H9 (cell line): ENCODE measurements around the gene DLGAP4. TPM values are rescaled to one million over a fixed set of nuclear protein-coding genes. Genes with fewer than 3 reads are reported as not detected.

ENCODE experiments used
- DNase-seq: peaks from one replicate; pipeline ENCODE4 v3.0.0-alpha.2; 2017
- H2AFZ ChIP-seq: one replicate; pipeline ENCODE4 v1.6.1; 2013; ENCODE audit warnings: mild to moderate bottlenecking, low read length, control low read depth, moderate library complexity
- H2AK5ac ChIP-seq: 2 replicates; pipeline ENCODE4 v1.6.1; 2013; ENCODE audit warnings: low read length, control low read depth, mixed read lengths; ENCODE audit not compliant: insufficient read length
- H2BK120ac ChIP-seq: one replicate; pipeline ENCODE4 v1.6.1; 2013; ENCODE audit warnings: low read depth, mild to moderate bottlenecking, low read length, control low read depth, inconsistent platforms; ENCODE audit not compliant: poor library complexity, severe bottlenecking
- H2BK12ac ChIP-seq: 2 replicates; pipeline ENCODE4 v1.6.1; 2013; ENCODE audit warnings: low read length, control low read depth, mixed read lengths, low read depth; ENCODE audit not compliant: insufficient read length
- H2BK15ac ChIP-seq: 2 replicates; pipeline ENCODE4 v1.6.1; 2013; ENCODE audit warnings: low read depth, low read length, control low read depth
- H2BK20ac ChIP-seq: one replicate; pipeline ENCODE4 v1.6.1; 2013; ENCODE audit warnings: low read depth, mild to moderate bottlenecking, low read length, control low read depth, inconsistent platforms; ENCODE audit not compliant: poor library complexity, severe bottlenecking
- H2BK5ac ChIP-seq: 2 replicates; pipeline ENCODE4 v1.6.1; 2013; ENCODE audit warnings: low read length, control low read depth, mixed read lengths; ENCODE audit not compliant: insufficient read length
- H3K14ac ChIP-seq: 2 replicates; pipeline ENCODE4 v1.6.1; 2013; ENCODE audit warnings: low read length, control low read depth; ENCODE audit not compliant: insufficient read depth
- H3K18ac ChIP-seq: 2 replicates; pipeline ENCODE4 v1.6.1; 2013; ENCODE audit warnings: low read depth, mild to moderate bottlenecking, mixed read lengths, low read length, control low read depth; ENCODE audit not compliant: insufficient read length
- H3K23ac ChIP-seq: 2 replicates; pipeline ENCODE4 v1.6.1; 2013; ENCODE audit warnings: low read length, control low read depth, mixed read lengths, low read depth; ENCODE audit not compliant: insufficient read length
- H3K23me2 ChIP-seq: 2 replicates; pipeline ENCODE4 v1.6.1; 2013; ENCODE audit warnings: low read depth, mild to moderate bottlenecking, mixed read lengths, low read length, control low read depth; ENCODE audit not compliant: insufficient read length, poor library complexity, severe bottlenecking
- H3K27ac ChIP-seq: 2 replicates; pipeline ENCODE4 v1.5.1; 2013; ENCODE audit warnings: low read length, control low read depth, mixed read lengths, low read depth; ENCODE audit not compliant: insufficient read length
- H3K27me3 ChIP-seq: 2 replicates; pipeline ENCODE4 v1.6.1; 2013; ENCODE audit warnings: low read length, control low read depth, inconsistent platforms; ENCODE audit not compliant: insufficient read depth
- H3K4ac ChIP-seq: 2 replicates; pipeline ENCODE4 v1.6.1; 2013; ENCODE audit warnings: low read depth, mild to moderate bottlenecking, control low read depth, inconsistent platforms, low read length, moderate library complexity
- H3K4me1 ChIP-seq: 2 replicates; pipeline ENCODE4 v1.6.1; 2013; ENCODE audit warnings: low read length, control low read depth, inconsistent platforms; ENCODE audit not compliant: insufficient read depth
- H3K4me2 ChIP-seq: 2 replicates; pipeline ENCODE4 v1.6.1; 2013; ENCODE audit warnings: low read length, control low read depth, mixed read lengths; ENCODE audit not compliant: insufficient read length, insufficient read depth
- H3K56ac ChIP-seq: 2 replicates; pipeline ENCODE4 v1.6.1; 2013; ENCODE audit warnings: low read depth, mild to moderate bottlenecking, mixed read lengths, low read length, control low read depth; ENCODE audit not compliant: insufficient read length
- H3K79me1 ChIP-seq: 2 replicates; pipeline ENCODE4 v1.6.1; 2013; ENCODE audit warnings: low read depth, mild to moderate bottlenecking, moderate library complexity, low read length, control low read depth, inconsistent platforms; ENCODE audit not compliant: insufficient read depth, poor library complexity, severe bottlenecking
- H3K79me2 ChIP-seq: 2 replicates; pipeline ENCODE4 v1.6.1; 2013; ENCODE audit warnings: low read length, control low read depth, inconsistent platforms; ENCODE audit not compliant: insufficient read depth
- H3K9ac ChIP-seq: 2 replicates; pipeline ENCODE4 v1.6.1; 2013; ENCODE audit warnings: low read length, control low read depth, mixed read lengths; ENCODE audit not compliant: insufficient read length; ENCODE audit errors: extremely low read depth
- H3K9me3 ChIP-seq: one replicate; pipeline ENCODE4 v1.6.1; 2013; ENCODE audit warnings: low read depth, low read length, inconsistent platforms; ENCODE audit not compliant: control insufficient read depth
- H3T11ph ChIP-seq: one replicate; pipeline ENCODE4 v1.6.1; 2013; ENCODE audit warnings: mild to moderate bottlenecking, low read length, control low read depth, inconsistent platforms
- H4K20me1 ChIP-seq: one replicate; pipeline ENCODE4 v1.6.1; 2013; ENCODE audit not compliant: control insufficient read depth, insufficient read length, insufficient read depth
- H4K5ac ChIP-seq: 2 replicates; pipeline ENCODE4 v1.6.1; 2013; ENCODE audit warnings: low read depth, mild to moderate bottlenecking, mixed read lengths, low read length, control low read depth; ENCODE audit not compliant: insufficient read length
- H4K8ac ChIP-seq: replicated peaks from 2 replicates; pipeline ENCODE4 v1.6.1; 2013; ENCODE audit warnings: low read length, control low read depth, mixed read lengths, low read depth; ENCODE audit not compliant: insufficient read length
- H4K91ac ChIP-seq: 2 replicates; pipeline ENCODE4 v1.6.1; 2013; ENCODE audit warnings: low read depth, mild to moderate bottlenecking, moderate library complexity, mixed read lengths, low read length, control low read depth; ENCODE audit not compliant: insufficient read length
- H3K27ac Mint-ChIP-seq, 3 experiments: 2 replicates in 2 of 3; 3 replicates in 1 of 3; pipeline ENCODE4 v1.8.0; 2020 to 2021; ENCODE audit warnings: mixed read lengths in 3 of 3, mild to moderate bottlenecking in 1 of 3, moderate library complexity in 1 of 3
- H3K27me3 Mint-ChIP-seq: 2 replicates; pipeline ENCODE4 v1.8.0; 2021; ENCODE audit warnings: low read depth, mild to moderate bottlenecking, moderate library complexity, mixed read lengths
- H3K36me3 Mint-ChIP-seq, 3 experiments: 2 replicates in 2 of 3; 3 replicates in 1 of 3; pipeline ENCODE4 v1.8.0; 2020 to 2021; ENCODE audit warnings: low read depth in 3 of 3, mixed read lengths in 3 of 3; ENCODE audit not compliant: insufficient read depth in 1 of 3
- H3K4me1 Mint-ChIP-seq, 2 experiments: 2 replicates each; pipeline ENCODE4 v1.8.0; 2020; ENCODE audit warnings: mixed read lengths in 2 of 2
- H3K4me3 Mint-ChIP-seq, 2 experiments: 2 replicates in 1 of 2; 3 replicates in 1 of 2; pipeline ENCODE4 v1.8.0; 2020 to 2021; ENCODE audit warnings: mild to moderate bottlenecking in 2 of 2, mixed read lengths in 2 of 2, moderate library complexity in 1 of 2
- H3K9me3 Mint-ChIP-seq, 2 experiments: 2 replicates in 1 of 2; 3 replicates in 1 of 2; pipeline ENCODE4 v1.8.0; 2020; ENCODE audit warnings: mild to moderate bottlenecking in 2 of 2, mixed read lengths in 2 of 2, moderate library complexity in 1 of 2
- WGBS: extraction: QIAGEN DNeasy Blood & Tissue Kit; methylation state at CpG from one replicate; pipeline ENCODE4 v1.1.7; 2013; ENCODE audit warnings: missing lambda C conversion rate, low lambda C conversion rate, mixed read lengths; ENCODE audit not compliant: insufficient read length; ENCODE audit errors: extremely low coverage; 5-methylcytosine and 5-hydroxymethylcytosine counted together
- total RNA-seq: library from RNA; stranded (reverse); gene quantifications from 2 replicates; pipeline ENCODE4 v1.2.1, GENCODE V29; 2021
- TF ChIP-seq, protein P1 (sequence below): fragments of 200-600 bp; sonication (generic); conservative IDR thresholded peaks from 3 replicates; pipeline ENCODE4 v1.8.0; 2021; ENCODE audit warnings: antibody characterized with exemption, mild to moderate bottlenecking

DLGAP4 gene
- total RNA-seq, 1 experiment from 2014 or later = 48.0 TPM

DNA sequence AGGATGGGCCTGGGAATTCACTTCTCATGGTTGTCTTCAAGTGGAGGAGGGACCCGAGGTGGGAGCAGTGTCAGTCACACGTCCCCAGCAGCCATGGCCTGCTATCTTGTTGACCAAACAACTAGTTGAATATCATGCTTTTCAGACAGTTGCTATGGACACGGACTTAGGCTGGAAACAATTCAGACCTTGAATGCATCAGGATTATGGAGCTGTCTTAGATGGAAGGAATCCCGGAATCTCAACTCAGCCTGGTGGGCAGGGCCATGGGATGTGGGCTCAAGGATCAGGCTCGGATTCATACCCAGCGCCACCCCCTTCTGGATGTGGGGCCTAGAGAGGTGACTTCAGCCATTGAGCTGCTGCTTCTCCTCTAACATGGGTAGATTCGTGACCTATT, 112.6 kb downstream of the DLGAP4 start:
- no peak overlapping the region for H3K27ac ChIP-seq
- H4K5ac ChIP-seq = no peak overlapping the region
- H3K4ac ChIP-seq = no peak overlapping the region
- H3K36me3 Mint-ChIP-seq = no peaks in the 10 kb centered on the region
- no peaks in the 10 kb centered on the region for H3K4me1 Mint-ChIP-seq
- no peak overlapping the region for H4K8ac ChIP-seq
- no peaks in the 10 kb centered on the region for H3K79me1 ChIP-seq
- no peak overlapping the region for H3K4me2 ChIP-seq
- no peak for DNase-seq
- WGBS = no CpG with 5 or more reads among the region's 7 CpGs
- no peak overlapping the region for H3K4me3 Mint-ChIP-seq
- H2BK5ac ChIP-seq = no peak overlapping the region
- H3T11ph ChIP-seq = no peak overlapping the region
- H3K23ac ChIP-seq = no peak overlapping the region
- H3K9ac ChIP-seq = no peak overlapping the region
- H3K56ac ChIP-seq = no peak overlapping the region
- no peak overlapping the region for H2BK120ac ChIP-seq
- H2BK20ac ChIP-seq = no peak overlapping the region
- no peaks in the 10 kb centered on the region for H3K9me3 Mint-ChIP-seq
- H2BK15ac ChIP-seq = no peak overlapping the region
- no peaks in the 10 kb centered on the region for H3K23me2 ChIP-seq
- H3K14ac ChIP-seq = no peak overlapping the region
- TF ChIP-seq, protein P1, sequence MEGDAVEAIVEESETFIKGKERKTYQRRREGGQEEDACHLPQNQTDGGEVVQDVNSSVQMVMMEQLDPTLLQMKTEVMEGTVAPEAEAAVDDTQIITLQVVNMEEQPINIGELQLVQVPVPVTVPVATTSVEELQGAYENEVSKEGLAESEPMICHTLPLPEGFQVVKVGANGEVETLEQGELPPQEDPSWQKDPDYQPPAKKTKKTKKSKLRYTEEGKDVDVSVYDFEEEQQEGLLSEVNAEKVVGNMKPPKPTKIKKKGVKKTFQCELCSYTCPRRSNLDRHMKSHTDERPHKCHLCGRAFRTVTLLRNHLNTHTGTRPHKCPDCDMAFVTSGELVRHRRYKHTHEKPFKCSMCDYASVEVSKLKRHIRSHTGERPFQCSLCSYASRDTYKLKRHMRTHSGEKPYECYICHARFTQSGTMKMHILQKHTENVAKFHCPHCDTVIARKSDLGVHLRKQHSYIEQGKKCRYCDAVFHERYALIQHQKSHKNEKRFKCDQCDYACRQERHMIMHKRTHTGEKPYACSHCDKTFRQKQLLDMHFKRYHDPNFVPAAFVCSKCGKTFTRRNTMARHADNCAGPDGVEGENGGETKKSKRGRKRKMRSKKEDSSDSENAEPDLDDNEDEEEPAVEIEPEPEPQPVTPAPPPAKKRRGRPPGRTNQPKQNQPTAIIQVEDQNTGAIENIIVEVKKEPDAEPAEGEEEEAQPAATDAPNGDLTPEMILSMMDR = no peak
- no peak overlapping the region for H2AK5ac ChIP-seq
- no peaks in the 10 kb centered on the region for H3K4me1 ChIP-seq
- no peak overlapping the region for H3K27ac Mint-ChIP-seq
- H3K79me2 ChIP-seq = no peaks in the 10 kb centered on the region
- no peak overlapping the region for H3K18ac ChIP-seq
- no peak overlapping the region for H4K91ac ChIP-seq
- no peaks in the 10 kb centered on the region for H3K9me3 ChIP-seq
- no peaks in the 10 kb centered on the region for H3K27me3 ChIP-seq
- H3K27me3 Mint-ChIP-seq = peaks cover 1% of the 10 kb centered on the region
- H4K20me1 ChIP-seq = no peaks in the 10 kb centered on the region
- H2AFZ ChIP-seq = no peak overlapping the region
- H2BK12ac ChIP-seq = no peak overlapping the region
